MM.1S (cell line): Measurements from ENCODE around the gene PLCB2.

ENCODE experiments used
- DNase-seq: peaks from one replicate; pipeline ENCODE4 v3.0.0-alpha.2; 2015
- H2AFZ ChIP-seq: fragments of 300-600 bp; sonication (generic); 2 replicates; pipeline ENCODE4 v1.6.0; 2016; ENCODE audit warnings: antibody characterized with exemption, low read length
- H3F3A ChIP-seq: fragments of 300-600 bp; sonication (generic); 2 replicates; pipeline ENCODE4 v1.6.1; 2016; ENCODE audit warnings: mild to moderate bottlenecking, antibody characterized with exemption, low read length, moderate library complexity, mixed read lengths; ENCODE audit not compliant: insufficient read depth
- H3K27ac ChIP-seq: fragments of 300-600 bp; sonication (generic); 2 replicates; pipeline ENCODE4 v1.5.1; 2016; ENCODE audit warnings: mild to moderate bottlenecking, low read length
- H3K27me3 ChIP-seq: fragments of 300-600 bp; sonication (generic); replicated peaks from 2 replicates; pipeline ENCODE4 v1.6.0; 2016; ENCODE audit warnings: low read length; ENCODE audit not compliant: insufficient read depth
- H3K36me3 ChIP-seq: fragments of 300-600 bp; sonication (generic); replicated peaks from 2 replicates; pipeline ENCODE4 v1.6.1; 2016; ENCODE audit warnings: mild to moderate bottlenecking, low read length, mixed read lengths; ENCODE audit not compliant: insufficient read depth
- H3K4me1 ChIP-seq: fragments of 300-600 bp; sonication (generic); 2 replicates; pipeline ENCODE4 v1.6.1; 2016; ENCODE audit warnings: low read length, mixed read lengths
- H3K4me2 ChIP-seq: fragments of 300-600 bp; sonication (generic); 2 replicates; pipeline ENCODE4 v1.6.0; 2016; ENCODE audit warnings: low read depth, low read length
- H3K4me3 ChIP-seq: fragments of 300-600 bp; sonication (generic); 2 replicates; pipeline ENCODE4 v1.5.1; 2016; ENCODE audit warnings: low read length, mixed read lengths
- H3K79me2 ChIP-seq: fragments of 300-600 bp; sonication (generic); 2 replicates; pipeline ENCODE4 v1.6.1; 2016; ENCODE audit warnings: mixed run types, low read length, mixed read lengths
- H3K9ac ChIP-seq: fragments of 300-600 bp; sonication (generic); 2 replicates; pipeline ENCODE4 v1.6.1; 2016; ENCODE audit warnings: low read length, mixed read lengths
- H3K9me2 ChIP-seq: fragments of 300-600 bp; sonication (generic); replicated peaks from 2 replicates; pipeline ENCODE4 v1.6.1; 2016; ENCODE audit warnings: mild to moderate bottlenecking, low read length, mixed read lengths; ENCODE audit not compliant: insufficient read depth
- H3K9me3 ChIP-seq: fragments of 300-600 bp; sonication (generic); replicated peaks from 2 replicates; pipeline ENCODE4 v1.6.1; 2016; ENCODE audit warnings: mild to moderate bottlenecking, low read length, mixed read lengths; ENCODE audit not compliant: insufficient read depth
- H4K20me1 ChIP-seq: fragments of 300-600 bp; sonication (generic); 2 replicates; pipeline ENCODE4 v1.6.1; 2016; ENCODE audit warnings: mild to moderate bottlenecking, low read length, moderate library complexity, mixed read lengths; ENCODE audit not compliant: insufficient read depth
- EZH2 ChIP-seq: fragments of 300-600 bp; sonication (generic); optimal IDR thresholded peaks from 2 replicates; pipeline ENCODE3; 2017; ENCODE audit warnings: low read depth, mild to moderate bottlenecking, antibody characterized with exemption, low read length, mixed read lengths
- EZH2phosphoT487 ChIP-seq: fragments of 300-600 bp; sonication (generic); IDR thresholded peaks from 2 replicates; pipeline ENCODE4 v1.6.1; 2018; ENCODE audit warnings: antibody characterized with exemption, low read length
- TF ChIP-seq, protein P1 (sequence below): fragments of 300-600 bp; sonication (generic); IDR thresholded peaks from 2 replicates; pipeline ENCODE4 v1.5.1; 2016; ENCODE audit warnings: antibody characterized with exemption, low read length, mixed read lengths

Gene PLCB2

DNA sequence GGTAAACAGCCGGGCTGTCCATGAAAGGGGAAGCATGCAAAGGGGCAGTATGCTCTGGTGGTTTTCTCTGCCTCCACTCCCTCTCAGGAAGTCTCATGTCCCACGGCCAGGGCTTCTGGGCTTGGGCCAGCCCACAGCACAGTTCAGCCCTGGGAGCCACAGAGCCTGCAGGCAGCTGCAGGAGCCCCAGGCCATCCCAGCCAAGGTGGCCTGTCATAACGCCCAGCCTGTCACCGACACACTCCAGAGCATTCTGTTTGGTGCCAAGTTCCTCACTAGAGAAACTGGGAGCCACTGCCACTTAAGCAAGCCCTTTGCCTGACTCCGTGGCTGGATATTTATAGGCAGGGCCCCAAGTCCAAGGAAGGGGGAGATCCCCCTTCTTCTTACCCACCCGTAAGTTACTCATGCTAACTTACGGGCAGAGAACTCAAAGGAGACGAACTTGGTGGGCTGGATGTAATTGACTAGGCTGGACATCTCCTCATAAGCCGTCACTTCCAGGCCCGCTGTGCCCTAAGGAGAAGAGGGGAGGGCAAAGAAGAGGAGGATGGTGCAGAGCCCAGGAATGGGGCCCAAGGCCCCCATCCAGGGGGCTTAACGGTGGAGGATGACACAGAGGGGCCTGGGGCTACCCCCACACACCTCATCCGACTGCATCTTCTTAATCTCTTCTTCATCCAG, 11.7 kb downstream of the PLCB2 start:
- no peaks in the 10 kb centered on the region for H3K36me3 ChIP-seq
- H4K20me1 ChIP-seq, result no peaks in the 10 kb centered on the region
- TF ChIP-seq, protein P1, sequence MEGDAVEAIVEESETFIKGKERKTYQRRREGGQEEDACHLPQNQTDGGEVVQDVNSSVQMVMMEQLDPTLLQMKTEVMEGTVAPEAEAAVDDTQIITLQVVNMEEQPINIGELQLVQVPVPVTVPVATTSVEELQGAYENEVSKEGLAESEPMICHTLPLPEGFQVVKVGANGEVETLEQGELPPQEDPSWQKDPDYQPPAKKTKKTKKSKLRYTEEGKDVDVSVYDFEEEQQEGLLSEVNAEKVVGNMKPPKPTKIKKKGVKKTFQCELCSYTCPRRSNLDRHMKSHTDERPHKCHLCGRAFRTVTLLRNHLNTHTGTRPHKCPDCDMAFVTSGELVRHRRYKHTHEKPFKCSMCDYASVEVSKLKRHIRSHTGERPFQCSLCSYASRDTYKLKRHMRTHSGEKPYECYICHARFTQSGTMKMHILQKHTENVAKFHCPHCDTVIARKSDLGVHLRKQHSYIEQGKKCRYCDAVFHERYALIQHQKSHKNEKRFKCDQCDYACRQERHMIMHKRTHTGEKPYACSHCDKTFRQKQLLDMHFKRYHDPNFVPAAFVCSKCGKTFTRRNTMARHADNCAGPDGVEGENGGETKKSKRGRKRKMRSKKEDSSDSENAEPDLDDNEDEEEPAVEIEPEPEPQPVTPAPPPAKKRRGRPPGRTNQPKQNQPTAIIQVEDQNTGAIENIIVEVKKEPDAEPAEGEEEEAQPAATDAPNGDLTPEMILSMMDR, result no peak
- no peak for TF ChIP-seq EZH2

DNA sequence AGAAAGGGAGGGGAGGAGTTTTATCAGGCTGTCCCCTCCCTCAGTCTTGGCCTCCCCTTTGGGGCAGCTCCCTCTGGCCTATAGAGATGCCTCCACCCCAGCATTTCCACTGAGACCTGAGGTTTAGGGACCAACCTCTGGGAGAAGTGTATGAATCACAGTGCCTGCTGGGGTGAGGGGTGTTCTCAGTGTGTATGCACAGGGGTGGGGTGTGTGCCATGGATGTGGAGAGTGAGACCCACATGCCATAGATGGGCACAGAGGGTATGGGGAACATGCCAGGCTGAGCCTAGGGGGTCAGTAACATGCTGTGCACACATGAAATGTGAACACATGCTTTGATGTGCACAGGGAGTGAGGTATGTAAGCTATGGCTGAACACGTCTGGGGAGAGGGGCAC, 12.4 kb downstream of the PLCB2 start:
- no peaks in the 10 kb centered on the region for H3K9me2 ChIP-seq
- H3K4me2 ChIP-seq, result no peak overlapping the region
- TF ChIP-seq EZH2phosphoT487, result no peak
- TF ChIP-seq EZH2, result no peak
- TF ChIP-seq, protein P1, result no peak
- DNase-seq, result no peak
- H3F3A ChIP-seq, result no peaks in the 10 kb centered on the region
- H3K27me3 ChIP-seq, result peaks cover 38% of the 10 kb centered on the region
- H3K9me3 ChIP-seq, result no peaks in the 10 kb centered on the region
- no peak overlapping the region for H3K4me3 ChIP-seq
- no peaks in the 10 kb centered on the region for H3K36me3 ChIP-seq
- no peaks in the 10 kb centered on the region for H4K20me1 ChIP-seq
- no peaks in the 10 kb centered on the region for H3K4me1 ChIP-seq
- no peaks in the 10 kb centered on the region for H3K79me2 ChIP-seq
- H2AFZ ChIP-seq, result no peak overlapping the region
- no peak overlapping the region for H3K27ac ChIP-seq
- H3K9ac ChIP-seq, result no peak overlapping the region

More for the DNA sequence above, 11.7 kb downstream of the PLCB2 start:
- Histone ChIP-seq H3K9me3 (no peaks in the 10 kb centered on the region), H3K4me1 (no peaks in the 10 kb centered on the region), H3K79me2 (no peaks in the 10 kb centered on the region), H3K4me3 (no peak overlapping the region), H3F3A (no peaks in the 10 kb centered on the region), H3K27me3 (peaks cover 40% of the 10 kb centered on the region), H3K9me2 (no peaks in the 10 kb centered on the region), H3K27ac (no peak overlapping the region), H3K4me2 (no peak overlapping the region), H3K9ac (no peak overlapping the region), H2AFZ (no peak overlapping the region)
- DNase-seq, result no peak

DNA sequence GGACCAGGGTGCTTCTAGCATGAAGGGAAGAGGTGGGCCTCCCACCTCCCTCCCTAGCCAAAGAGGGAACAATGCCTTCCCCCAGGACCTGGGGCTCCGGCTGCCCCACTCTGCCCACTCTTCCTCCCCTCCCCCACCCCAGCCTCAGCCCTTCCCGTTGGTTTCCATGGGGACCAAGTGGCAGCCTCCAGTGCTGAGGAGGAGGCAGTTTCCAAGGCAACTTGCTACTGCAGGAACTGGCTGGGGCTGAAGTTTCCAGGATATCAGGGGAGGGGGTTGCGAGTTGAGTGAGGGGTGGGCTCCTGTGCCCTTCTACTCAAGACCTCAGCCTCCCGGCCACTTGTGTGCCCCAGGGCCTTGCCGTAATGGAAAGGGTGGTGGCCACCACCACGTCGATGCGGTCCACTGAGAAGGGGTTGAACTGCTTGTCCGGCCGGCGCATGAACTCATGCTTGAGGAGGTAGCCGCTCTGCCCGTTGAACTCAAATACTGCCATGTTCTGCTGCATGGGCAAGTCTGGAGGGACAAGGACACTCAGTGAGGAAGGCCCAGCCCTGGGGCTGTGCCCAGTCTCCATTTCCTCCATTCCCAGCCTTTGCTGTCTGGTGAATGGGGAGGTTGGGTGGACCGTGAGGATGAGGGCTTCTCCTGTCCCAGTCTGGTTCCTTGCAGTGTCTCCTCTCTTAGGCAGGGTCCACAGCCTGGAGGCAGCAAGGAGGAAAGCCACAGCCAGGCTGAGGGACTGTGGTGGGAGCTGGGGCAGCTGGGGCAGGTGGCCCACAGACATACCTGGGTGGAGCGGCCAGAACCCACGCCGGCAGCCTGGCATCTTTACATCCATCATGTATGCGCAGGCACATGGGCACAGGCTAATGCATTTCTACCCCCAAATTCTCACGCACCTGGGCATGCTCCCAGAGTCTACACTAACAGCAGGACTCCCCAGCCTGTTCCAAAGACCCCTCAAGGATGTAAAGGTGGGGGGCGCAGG, 13.5 kb downstream of the PLCB2 start:
- peaks cover 33% of the 10 kb centered on the region; the same call in 1 of the 2 replicates for H3K27me3 ChIP-seq
- DNase-seq, result no peak
- no peak overlapping the region for H3K27ac ChIP-seq
- H3K4me3 ChIP-seq, result no peak overlapping the region
- no peaks in the 10 kb centered on the region for H3F3A ChIP-seq
- H3K79me2 ChIP-seq, result no peaks in the 10 kb centered on the region
- no peaks in the 10 kb centered on the region for H4K20me1 ChIP-seq
- H3K36me3 ChIP-seq, result no peaks in the 10 kb centered on the region
- H3K4me1 ChIP-seq, result no peaks in the 10 kb centered on the region
- no peaks in the 10 kb centered on the region for H3K9me3 ChIP-seq
- no peak overlapping the region for H2AFZ ChIP-seq
- H3K9me2 ChIP-seq, result no peaks in the 10 kb centered on the region
- TF ChIP-seq EZH2phosphoT487 (no peak), EZH2 (no peak)
- TF ChIP-seq, protein P1, result no peak
- no peak overlapping the region for H3K9ac ChIP-seq
- H3K4me2 ChIP-seq, result no peak overlapping the region
